Measurements from ENCODE around the gene SUB1.
"Not testable (repeated sequence)": the region's sequence is repeated elsewhere in the genome, so short reads cannot be mapped to it uniquely, and the experiment has no call there.

SUB1 gene

GRCh38 chr5:32585446-32586275 is at the start of gene SUB1:
Gene SUB1 (plus strand): TSS chr5:32585557. CDS start chr5:32588513, 2,956 bp downstream.
- peak; percentile 96 to 97 for DNase-seq

DNA sequence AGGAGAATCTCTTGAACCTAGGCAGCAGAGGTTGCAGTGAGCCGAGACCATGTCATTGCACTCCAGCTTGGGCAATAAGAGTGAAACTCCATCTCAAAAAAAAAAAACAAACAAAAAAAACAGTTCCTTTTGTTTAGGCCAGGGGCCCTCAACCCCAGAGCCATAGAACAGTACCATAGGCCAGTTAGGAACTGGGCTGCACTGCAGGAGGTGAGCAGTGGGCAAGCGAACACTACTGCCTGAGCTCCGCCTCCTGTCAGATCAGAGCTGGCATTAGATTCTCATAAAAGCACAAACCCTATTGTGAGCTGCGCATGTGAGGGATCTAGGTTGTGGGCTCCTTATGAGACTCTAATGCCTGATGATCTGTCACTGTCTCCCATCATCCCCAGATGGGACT is 49.1 kb upstream of the SUB1 start:
- DNase-seq, result no peak

GRCh38 chr5:32537437-32538029 is 47.8 kb upstream of the SUB1 start:
- not testable (repeated sequence) for DNase-seq

DNA sequence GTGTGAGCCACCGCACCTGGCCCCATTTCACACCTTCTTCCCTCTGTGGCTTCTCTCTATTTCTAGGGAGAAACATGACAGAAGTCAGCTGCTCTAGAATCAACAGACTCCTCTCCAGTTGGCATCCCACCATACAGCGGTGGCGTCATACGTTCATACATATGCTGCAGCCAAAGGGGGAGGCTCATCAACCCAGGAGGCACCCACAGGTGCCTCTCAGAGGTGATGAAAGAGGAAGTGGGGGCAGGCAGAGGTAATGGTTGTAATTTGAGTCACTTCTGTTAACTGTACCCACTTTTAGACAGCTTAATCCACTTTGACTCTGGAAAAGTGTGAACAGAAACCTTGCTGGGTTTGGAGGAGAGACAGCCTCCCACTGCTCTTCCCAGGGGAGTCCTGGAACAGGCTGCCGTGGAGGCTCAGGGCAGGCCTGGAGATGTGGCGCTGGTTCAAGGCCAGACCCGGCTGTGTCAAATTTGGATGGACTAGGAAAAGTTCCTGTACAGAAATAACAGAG is 47.3 kb upstream of the SUB1 start:
- peak in 1 of 2 experiments; percentile 14 for DNase-seq

- DNase-seq, result no peak
These were observed 45.1 kb upstream of the SUB1 start for GRCh38 chr5:32539981-32540845.

- no peak for DNase-seq
These were observed 44.1 kb upstream of the SUB1 start for GRCh38 chr5:32541241-32541640.

DNA sequence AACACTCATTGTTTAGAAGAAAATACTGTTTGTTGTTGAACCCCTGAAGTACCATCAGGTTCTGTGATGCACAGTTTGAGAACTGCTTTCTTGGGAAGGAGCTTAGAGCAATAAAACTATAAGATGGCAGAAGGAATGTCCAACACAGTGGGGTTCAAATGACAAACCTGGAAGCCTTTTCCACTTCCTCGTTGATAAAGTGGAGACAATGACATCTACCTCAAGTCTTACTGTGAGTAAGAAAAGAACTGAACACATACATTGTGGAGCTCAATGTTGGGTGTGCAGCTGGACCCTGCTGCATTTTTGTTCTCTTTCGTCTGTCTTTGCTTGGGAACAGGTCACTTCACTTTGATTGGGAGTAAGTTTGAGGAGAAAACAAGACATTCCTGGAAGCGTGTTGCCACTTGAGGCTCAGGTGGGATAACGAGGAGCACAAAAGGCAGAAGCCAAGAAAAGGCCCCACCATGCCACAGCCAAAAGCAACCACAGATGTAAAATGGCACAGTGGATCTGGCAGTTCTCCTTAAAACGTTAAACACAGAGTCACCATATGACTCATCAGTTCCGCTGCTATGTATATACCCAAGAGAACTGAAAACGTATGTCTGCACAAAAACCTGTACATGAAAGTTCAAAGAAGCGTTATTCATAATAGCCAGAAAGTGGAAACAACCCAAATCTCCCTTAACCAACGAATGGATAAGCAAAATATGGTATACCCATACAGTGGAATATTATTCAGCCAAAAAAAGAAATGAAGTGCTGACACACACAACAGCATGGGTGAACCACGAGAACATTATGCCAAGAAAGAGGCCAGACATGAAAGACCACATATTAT is 42.9 kb upstream of the SUB1 start:
- no peak for DNase-seq

DNA sequence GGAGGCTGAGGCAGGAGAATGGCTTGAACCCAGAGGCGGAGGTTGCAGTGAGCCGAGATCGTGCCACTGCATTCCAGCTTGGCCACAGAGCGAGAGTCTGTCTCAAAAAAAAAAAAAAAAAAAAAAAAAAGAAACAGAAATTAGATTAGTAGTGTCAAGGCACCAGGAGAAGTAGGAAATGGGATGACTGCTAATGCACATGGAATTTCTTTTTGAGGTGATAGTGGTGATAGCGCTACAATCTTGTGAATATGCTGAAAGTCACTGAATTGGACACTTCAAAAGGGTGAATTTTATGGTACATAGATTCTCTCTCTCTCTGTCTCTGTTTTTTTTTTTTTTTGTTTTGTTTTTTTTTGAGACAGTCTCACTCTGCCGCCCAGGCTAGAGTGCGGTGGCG is 42.1 kb upstream of the SUB1 start:
- no peak for DNase-seq

- DNase-seq, result no peak
These were observed 40.1 kb upstream of the SUB1 start for GRCh38 chr5:32545102-32545800.

DNA sequence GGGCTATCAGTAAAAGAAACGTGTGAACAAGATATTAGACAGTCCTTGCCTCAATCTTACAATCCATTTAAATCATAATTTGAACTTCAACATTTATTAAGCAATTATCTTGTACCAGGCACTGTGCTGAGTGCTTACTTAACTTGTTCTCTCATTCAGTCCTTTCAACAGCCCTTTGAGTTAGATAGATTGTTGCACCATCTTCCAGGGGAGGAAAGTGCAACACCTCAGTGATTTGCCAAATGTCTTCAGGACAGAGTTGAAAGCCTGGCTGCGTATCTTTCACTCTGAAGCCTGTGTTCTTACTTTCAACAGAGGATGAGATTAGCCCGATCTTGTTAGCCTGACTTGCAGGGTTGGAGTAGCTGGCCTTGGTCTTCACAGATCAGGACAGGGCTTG is 34.2 kb upstream of the SUB1 start:
- no peak for DNase-seq

DNA sequence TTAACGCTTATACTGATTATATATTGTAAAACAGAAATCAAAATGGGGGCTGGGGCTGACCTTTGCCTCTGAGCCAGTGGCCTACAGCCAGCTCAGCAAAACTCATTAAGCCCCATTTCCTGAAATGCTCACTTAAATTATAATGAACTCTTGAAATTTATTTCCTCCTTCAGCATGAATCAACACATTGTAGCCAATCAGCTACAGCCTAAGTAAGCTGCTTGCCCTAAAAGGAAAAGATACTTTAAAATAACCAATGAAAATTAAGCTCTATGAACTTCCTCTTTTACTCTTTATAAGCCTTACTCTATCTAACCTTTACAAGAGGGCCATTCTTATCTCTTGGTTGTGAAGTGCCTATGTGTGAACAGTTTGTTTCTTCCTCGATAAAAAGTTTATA is 33.5 kb upstream of the SUB1 start:
- no peak for DNase-seq

DNA sequence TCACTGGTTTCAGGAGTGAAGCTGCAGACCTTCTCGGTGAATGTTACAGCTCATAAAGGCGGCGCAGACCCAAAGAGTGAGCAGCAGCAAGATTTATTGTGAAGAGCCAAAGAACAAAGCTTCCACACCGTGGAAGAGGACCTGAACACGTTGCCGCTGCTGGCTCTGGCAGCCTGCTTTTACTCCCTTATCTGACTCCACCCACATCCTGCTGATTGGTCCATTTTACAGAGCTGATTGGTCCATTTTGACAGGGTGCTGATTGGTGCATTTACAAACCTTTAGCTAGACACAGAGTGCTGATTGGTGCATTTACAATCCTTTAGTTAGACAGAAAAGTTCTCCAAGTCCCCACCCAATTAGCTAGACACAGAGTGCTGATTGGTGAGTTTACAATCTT is 32.9 kb upstream of the SUB1 start:
- DNase-seq, result not testable (repeated sequence)

- no peak for DNase-seq
These were observed 32.4 kb upstream of the SUB1 start for GRCh38 chr5:32552936-32553335.

- not testable (repeated sequence) for DNase-seq
These were observed 31.1 kb upstream of the SUB1 start for GRCh38 chr5:32554181-32554780.

GRCh38 chr5:32556543-32556942 is 28.8 kb upstream of the SUB1 start:
- DNase-seq, result not testable (repeated sequence)

DNA sequence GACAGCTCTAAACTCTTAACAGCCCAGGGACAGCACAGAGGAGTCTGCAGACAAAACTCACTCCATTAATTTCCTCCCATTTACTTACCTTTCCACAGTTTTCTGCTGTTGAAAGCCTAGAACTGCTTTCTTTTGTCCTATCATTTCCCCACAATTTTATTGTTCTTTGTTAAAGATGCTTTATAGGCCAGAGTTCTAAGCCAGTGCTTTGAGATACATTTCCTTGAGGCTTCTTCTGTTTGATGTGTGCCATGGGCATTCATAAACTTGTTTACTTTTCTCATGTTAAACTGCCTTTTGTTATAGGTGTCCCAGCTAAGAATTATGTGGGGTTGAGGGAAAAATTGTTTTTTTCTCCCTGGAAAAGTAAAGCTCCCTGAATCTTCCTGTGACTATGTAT is 25.9 kb upstream of the SUB1 start:
- no peak for DNase-seq

- no peak for DNase-seq
These were observed 25.4 kb upstream of the SUB1 start for GRCh38 chr5:32559921-32560320.

GRCh38 chr5:32562056-32562455 is 23.3 kb upstream of the SUB1 start:
- DNase-seq, result no peak

DNA sequence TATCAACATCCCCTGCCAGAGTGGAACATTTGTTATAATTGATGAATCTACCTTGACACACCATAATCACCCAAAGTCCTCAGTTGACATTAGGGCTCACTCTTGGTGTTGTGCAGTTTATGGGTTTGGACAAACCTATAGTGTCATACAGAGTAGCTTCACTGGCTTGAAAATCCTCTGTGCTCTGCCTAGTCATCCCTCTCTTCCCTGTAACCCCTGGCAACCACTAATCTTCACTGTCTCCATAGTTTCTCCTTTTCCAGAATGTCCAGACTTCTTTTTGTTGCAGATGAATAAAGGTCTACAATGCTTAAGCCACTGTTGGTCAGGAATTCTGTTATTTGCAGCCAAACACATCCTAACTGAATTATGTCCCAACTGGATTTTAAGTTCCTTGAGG is 22.5 kb upstream of the SUB1 start:
- DNase-seq, result no peak

- DNase-seq, result no peak
These were observed 21.7 kb upstream of the SUB1 start for GRCh38 chr5:32563614-32564013.

GRCh38 chr5:32565145-32565544 is 20.2 kb upstream of the SUB1 start:
- DNase-seq, result no peak

Data from SHP77 (cell line).